Lower lobe of right lung (tissue), 2 donors: ENCODE results near the gene CDH5. TPM values are rescaled to one million over a fixed set of nuclear protein-coding genes. Genes with fewer than 3 reads are reported as not detected.
"Not testable (repeated sequence)": the region's sequence is repeated elsewhere in the genome, so short reads cannot be mapped to it uniquely, and the experiment has no call there.

Experiments used
- ATAC-seq, 2 donors: fragments of 200-7000 bp; cut with Tn5 transposase; one replicate each; pipeline ENCODE4 v1.9.1; 2020 to 2022; ENCODE audit warnings: mild to moderate bottlenecking in 2 of 2, moderate library complexity in 2 of 2
- DNase-seq: peaks from one replicate; pipeline ENCODE4 v3.0.0-alpha.2; 2020
- H3K27ac ChIP-seq: fragments of 200-600 bp; one replicate; pipeline ENCODE4 v1.8.0; 2022
- H3K27me3 ChIP-seq: fragments of 200-600 bp; one replicate; pipeline ENCODE4 v1.8.0; 2022; ENCODE audit warnings: low read depth
- H3K36me3 ChIP-seq: fragments of 200-600 bp; one replicate; pipeline ENCODE4 v1.8.0; 2022; ENCODE audit warnings: mild to moderate bottlenecking
- H3K4me1 ChIP-seq: fragments of 200-600 bp; one replicate; pipeline ENCODE4 v1.8.0; 2022
- H3K4me3 ChIP-seq: fragments of 200-600 bp; one replicate; pipeline ENCODE4 v1.8.0; 2022; ENCODE audit warnings: mild to moderate bottlenecking
- H3K9me3 ChIP-seq: fragments of 200-600 bp; one replicate; pipeline ENCODE4 v1.8.0; 2022
- CTCF ChIP-seq: fragments of 200-600 bp; IDR thresholded peaks from one replicate; pipeline ENCODE4 v1.8.0; 2022; ENCODE audit warnings: antibody characterized with exemption, mild to moderate bottlenecking
- intact Hi-C: fragments of 100-400 bp; cut with DNase I; formaldehyde crosslinking; loops from one replicate; pipeline ENCODE4 v1.11.0; 2022
- total RNA-seq: library from RNA; stranded (reverse); fragmentation: NEBNext Ultra II Directional; extraction: Animal tissue kit (Norgen Biotek cat#: 25700); gene quantifications from one replicate; pipeline ENCODE4 v1.2.1, GENCODE V29; 2021
- donor health status: DM: no; HTN: yes; CAD: no; lungs with severe emphysema.

CDH5 gene
- total RNA-seq, 1 donor from 2014 or later, result 128 TPM

- Histone ChIP-seq H3K4me1 (no peaks in the 10 kb centered on the region), H3K27ac (no peak overlapping the region), H3K27me3 (no peaks in the 10 kb centered on the region), H3K4me3 (no peak overlapping the region), H3K9me3 (no peaks in the 10 kb centered on the region), H3K36me3 (no peaks in the 10 kb centered on the region)
- ATAC-seq, result no peak
- TF ChIP-seq CTCF, result no peak
- intact Hi-C loops, result no loop called here
- no peak for DNase-seq
These were observed 80.2 kb downstream of the CDH5 start for GRCh38 chr16:66446737-66447136.

- H3K4me3 ChIP-seq, result no peak overlapping the region
- no peak overlapping the region for H3K27ac ChIP-seq
- H3K27me3 ChIP-seq, result no peaks in the 10 kb centered on the region
- ATAC-seq, result no peak
- intact Hi-C loops, result no loop called here
- H3K4me1 ChIP-seq, result no peaks in the 10 kb centered on the region
- no peak for DNase-seq
- TF ChIP-seq CTCF, result no peak
- no peaks in the 10 kb centered on the region for H3K36me3 ChIP-seq
- H3K9me3 ChIP-seq, result no peaks in the 10 kb centered on the region
These were observed 81.0 kb downstream of the CDH5 start for GRCh38 chr16:66447491-66447890.

- H3K9me3 ChIP-seq, result no peaks in the 10 kb centered on the region
- H3K27me3 ChIP-seq, result no peaks in the 10 kb centered on the region
- intact Hi-C loops, result no loop called here
- H3K36me3 ChIP-seq, result no peaks in the 10 kb centered on the region
- no peaks in the 10 kb centered on the region for H3K4me1 ChIP-seq
- ATAC-seq (no peak), DNase-seq (no peak)
- no peak overlapping the region for H3K4me3 ChIP-seq
- TF ChIP-seq CTCF, result no peak
- H3K27ac ChIP-seq, result no peak overlapping the region
These were observed 85.1 kb downstream of the CDH5 start for GRCh38 chr16:66451548-66451947.

GRCh38 chr16:66453230-66453629, 86.7 kb downstream of the CDH5 start:
- DNase-seq, H3K4me1 ChIP-seq, intact Hi-C loops, H3K36me3 ChIP-seq, H3K4me3 ChIP-seq, H3K27me3 ChIP-seq, H3K27ac ChIP-seq, ATAC-seq, H3K9me3 ChIP-seq: not testable (repeated sequence)

Other genes with a start within 250 kb of the CDH5 start
- gene BEAN1, start 60.6 kb downstream of the CDH5 start, total RNA-seq, result 0.15 TPM
- 36.2 TPM for gene TK2, start 183.4 kb downstream of the CDH5 start, total RNA-seq
- gene CKLF, start 185.9 kb downstream of the CDH5 start, total RNA-seq, result 64.9 TPM
- 8.1 TPM for gene CMTM1, start 199.7 kb downstream of the CDH5 start, total RNA-seq
- 4.0 TPM for gene CMTM2, start 212.8 kb downstream of the CDH5 start, total RNA-seq
- 35.8 TPM for gene CMTM3, start 238.0 kb downstream of the CDH5 start, total RNA-seq